Measurements from ENCODE around the gene ZFYVE21.
"Not testable (repeated sequence)": the region's sequence is repeated elsewhere in the genome, so short reads cannot be mapped to it uniquely, and the experiment has no call there.

Gene ZFYVE21

GRCh38 chr14:103763730-103764488 is 48.3 kb downstream of the ZFYVE21 start:
- DNase-seq (ENCODE audit: low read depth) = no peak

- DNase-seq (ENCODE audit: low read depth) = no peak
Measured at GRCh38 chr14:103765526-103765925, 49.9 kb downstream of the ZFYVE21 start.

GRCh38 chr14:103767336-103767894 is 51.8 kb downstream of the ZFYVE21 start:
- no peak for DNase-seq (ENCODE audit: low read depth)

GRCh38 chr14:103770500-103770899 is 54.9 kb downstream of the ZFYVE21 start:
- DNase-seq (ENCODE audit: low read depth) = no peak

GRCh38 chr14:103770902-103771301 is 55.3 kb downstream of the ZFYVE21 start:
- DNase-seq (ENCODE audit: low read depth) = no peak

GRCh38 chr14:103772078-103772712 is 56.6 kb downstream of the ZFYVE21 start:
- no peak for DNase-seq (ENCODE audit: low read depth)

GRCh38 chr14:103773521-103773920 is 57.9 kb downstream of the ZFYVE21 start:
- DNase-seq (ENCODE audit: low read depth) = no peak

- DNase-seq (ENCODE audit: low read depth) = no peak
Measured at GRCh38 chr14:103775506-103775905, 59.9 kb downstream of the ZFYVE21 start.

- DNase-seq (ENCODE audit: low read depth) = not testable (repeated sequence)
Measured at GRCh38 chr14:103776319-103776718, 60.7 kb downstream of the ZFYVE21 start.

- no peak for DNase-seq (ENCODE audit: low read depth)
Measured at GRCh38 chr14:103782376-103782775, 66.8 kb downstream of the ZFYVE21 start.

Measured in activated T-cell treated with anti-CD3 and anti-CD28 coated beads for 48 hours (primary cell).